ENCODE measurements around the gene ZNF76.

DNA sequence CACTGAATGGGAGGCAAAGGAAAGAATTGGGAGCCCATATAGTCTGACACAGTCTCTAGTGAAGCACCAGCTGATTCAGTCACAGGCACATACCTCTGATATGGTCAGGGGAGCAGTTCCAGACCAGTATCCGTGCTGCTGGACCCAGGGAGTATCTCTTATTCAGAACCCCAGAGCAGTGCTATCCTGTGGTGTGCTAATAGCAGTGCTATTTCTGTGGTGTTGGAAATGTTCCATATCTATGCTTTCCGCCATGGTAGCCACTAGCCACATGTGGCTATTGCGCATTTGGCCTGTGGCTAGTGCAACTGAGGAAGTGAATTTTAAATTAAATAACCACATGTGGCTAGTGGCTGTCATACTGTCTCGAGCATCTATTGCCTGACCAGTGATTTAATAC lies 34.8 kb upstream of the ZNF76 start:
- TF ChIP-seq, protein P1, sequence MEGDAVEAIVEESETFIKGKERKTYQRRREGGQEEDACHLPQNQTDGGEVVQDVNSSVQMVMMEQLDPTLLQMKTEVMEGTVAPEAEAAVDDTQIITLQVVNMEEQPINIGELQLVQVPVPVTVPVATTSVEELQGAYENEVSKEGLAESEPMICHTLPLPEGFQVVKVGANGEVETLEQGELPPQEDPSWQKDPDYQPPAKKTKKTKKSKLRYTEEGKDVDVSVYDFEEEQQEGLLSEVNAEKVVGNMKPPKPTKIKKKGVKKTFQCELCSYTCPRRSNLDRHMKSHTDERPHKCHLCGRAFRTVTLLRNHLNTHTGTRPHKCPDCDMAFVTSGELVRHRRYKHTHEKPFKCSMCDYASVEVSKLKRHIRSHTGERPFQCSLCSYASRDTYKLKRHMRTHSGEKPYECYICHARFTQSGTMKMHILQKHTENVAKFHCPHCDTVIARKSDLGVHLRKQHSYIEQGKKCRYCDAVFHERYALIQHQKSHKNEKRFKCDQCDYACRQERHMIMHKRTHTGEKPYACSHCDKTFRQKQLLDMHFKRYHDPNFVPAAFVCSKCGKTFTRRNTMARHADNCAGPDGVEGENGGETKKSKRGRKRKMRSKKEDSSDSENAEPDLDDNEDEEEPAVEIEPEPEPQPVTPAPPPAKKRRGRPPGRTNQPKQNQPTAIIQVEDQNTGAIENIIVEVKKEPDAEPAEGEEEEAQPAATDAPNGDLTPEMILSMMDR (IDR thresholded peaks at IDR 0.05): no peak
- TF ChIP-seq EP300 (IDR thresholded peaks at IDR 0.05): no peak
